K562 (cell line): ENCODE data around the gene ABLIM1. TPM values are rescaled to one million over a fixed set of nuclear protein-coding genes. Genes with fewer than 3 reads are reported as not detected.

ENCODE experiments used
- ATAC-seq: fragments of 200-7000 bp; cut with Tn5 transposase; 3 replicates; pipeline ENCODE4 v1.9.1; 2020; ENCODE audit warnings: moderate library complexity
- BruUV-seq: library from RNA; stranded (reverse); fragments of 400-500 nt; replicated peaks from 2 replicates; lab custom pipeline; 2021; lab: Mats Ljungman, UMichigan
- CTCF ChIA-PET: fragments of 300-600 bp; formaldehyde crosslinking; extraction: SDS; loops from one replicate; lab custom pipeline; 2021; ENCODE audit warnings: low intra/inter-chr PET ratio; lab: Yijun Ruan, JAX
- POLR2A ChIA-PET: fragments of 300-600, 350-650 bp; sonication (Branson Sonifier 250); formaldehyde crosslinking; extraction: SDS; loops from one replicate; lab custom pipeline; 2021; ENCODE audit warnings: antibody characterized with exemption, inconsistent platforms; lab: Yijun Ruan, JAX
- DNase-seq, 4 experiments: peaks; one replicate each; pipeline versions ENCODE4 v3.0.0 to v3.0.0-alpha.2; 2011 to 2018; ENCODE audit warnings: low spot score in 3 of 4, mixed read lengths in 3 of 4; ENCODE audit errors: extremely low read depth in 1 of 4
- FAIRE-seq: peaks from 2 replicates; lab custom pipeline; 2011; peaks lifted over from hg19 to GRCh38; lab: Jason Lieb, UNC
- H2AFZ ChIP-seq: 2 replicates; pipeline ENCODE4 v1.6.0; 2011; ENCODE audit warnings: low read depth, low read length, control low read depth, inconsistent platforms
- H3K27ac ChIP-seq: fragments of 200-600 bp; 3 replicates; pipeline ENCODE4 v1.8.0; 2011; ENCODE audit warnings: low read depth, mild to moderate bottlenecking, control low read depth, inconsistent platforms, low read length, moderate library complexity, mixed read lengths; ENCODE audit errors: extremely low read depth
- H3K27me3 ChIP-seq, 2 experiments: fragments of 300-600 bp in 1 of 2; 2 replicates in 1 of 2; 3 replicates in 1 of 2; pipeline versions ENCODE4 v1.6.0 to v1.8.0; 2011; ENCODE audit warnings: inconsistent platforms in 2 of 2, low read length in 2 of 2, mild to moderate bottlenecking in 1 of 2, mixed read lengths in 1 of 2, moderate library complexity in 1 of 2; ENCODE audit not compliant: control insufficient read depth in 2 of 2, insufficient read depth in 2 of 2
- H3K36me3 ChIP-seq: fragments of 300-600 bp; 3 replicates; pipeline ENCODE4 v1.8.0; 2011; ENCODE audit warnings: mild to moderate bottlenecking, low read length, inconsistent platforms; ENCODE audit not compliant: control insufficient read depth, insufficient read depth
- H3K4me1 ChIP-seq, 2 experiments: fragments of 200-600 bp in 1 of 2; replicated peaks in 1 of 2; 2 replicates in 1 of 2; 3 replicates in 1 of 2; pipeline versions ENCODE4 v1.5.1 to v1.8.0; 2011; ENCODE audit warnings: inconsistent platforms in 2 of 2, low read length in 2 of 2, mild to moderate bottlenecking in 1 of 2, mixed read lengths in 1 of 2, moderate library complexity in 1 of 2; ENCODE audit not compliant: control insufficient read depth in 2 of 2, insufficient read depth in 2 of 2
- H3K4me2 ChIP-seq: 2 replicates; pipeline ENCODE4 v1.6.1; 2011; ENCODE audit warnings: low read length, control low read depth, inconsistent platforms, mixed read lengths; ENCODE audit not compliant: insufficient read depth
- H3K4me3 ChIP-seq: fragments of 200-600 bp; sonication (generic), shearing (Covaris generic); 2 replicates; pipeline ENCODE4 v1.5.1; 2016; ENCODE audit warnings: control low read depth, inconsistent platforms
- H3K79me2 ChIP-seq: fragments of 200-600 bp; 3 replicates; pipeline ENCODE4 v1.8.0; 2011; ENCODE audit warnings: low read length, inconsistent platforms; ENCODE audit not compliant: control insufficient read depth, insufficient read depth
- H3K9ac ChIP-seq, 2 experiments: 2 replicates each; pipeline versions ENCODE4 v1.6.0 to v1.6.1; 2011; ENCODE audit warnings: low read depth in 2 of 2, low read length in 2 of 2, control low read depth in 1 of 2, inconsistent platforms in 1 of 2, mild to moderate bottlenecking in 1 of 2, mixed read lengths in 1 of 2; ENCODE audit not compliant: insufficient read depth in 1 of 2
- H3K9me1 ChIP-seq: one replicate; pipeline ENCODE4 v1.6.0; 2011; ENCODE audit warnings: inconsistent platforms, mild to moderate bottlenecking, low read length, moderate library complexity; ENCODE audit not compliant: control insufficient read depth, insufficient read depth
- H3K9me3 ChIP-seq: replicated peaks from 2 replicates; pipeline ENCODE4 v1.5.1; 2011; ENCODE audit warnings: low read depth, low read length, inconsistent platforms; ENCODE audit not compliant: control insufficient read depth, insufficient read depth
- H4K20me1 ChIP-seq: replicated peaks from 2 replicates; pipeline ENCODE4 v1.6.1; 2011; ENCODE audit warnings: low read length, inconsistent platforms, mixed read lengths; ENCODE audit not compliant: control insufficient read depth, insufficient read depth
- ATF2 ChIP-seq: sonication (generic); formaldehyde crosslinking; IDR thresholded peaks from 2 replicates; pipeline ENCODE4 v1.8.1; 2022; ENCODE audit warnings: missing genetic modification reagents
- BRF1 ChIP-seq: IDR thresholded peaks from 3 replicates; pipeline ENCODE4 v1.6.1; 2011; ENCODE audit warnings: borderline replicate concordance, mild to moderate bottlenecking; ENCODE audit not compliant: insufficient read length; ENCODE audit errors: extremely low read depth
- CAMTA2 ChIP-seq: fragments of 250-450 bp; sonication (Bioruptor Pico); conservative IDR thresholded peaks from 2 replicates; pipeline ENCODE4 v1.5.1; 2022
- CHD1 ChIP-seq: fragments of 200-600 bp; sonication (generic); IDR thresholded peaks from one replicate; pipeline ENCODE4 v1.6.1; 2012; ENCODE audit warnings: mild to moderate bottlenecking, moderate library complexity, low read length, inconsistent platforms
- DMBX1 ChIP-seq: fragments of 250-450 bp; sonication (Bioruptor Pico); IDR thresholded peaks from 2 replicates; pipeline ENCODE4 v1.8.0; 2022; ENCODE audit warnings: inconsistent platforms, mild to moderate bottlenecking, moderate library complexity, borderline replicate concordance
- FOXP1 ChIP-seq: sonication (generic); formaldehyde crosslinking; IDR thresholded peaks from 2 replicates; pipeline ENCODE4 v1.8.0; 2022; ENCODE audit warnings: mild to moderate bottlenecking, missing genetic modification reagents
- GTF2A2 ChIP-seq: IDR thresholded peaks from 2 replicates; pipeline ENCODE4 v1.6.1; 2016; ENCODE audit warnings: mild to moderate bottlenecking, missing genetic modification characterization, missing compliant biosample characterization
- MEF2D ChIP-seq: conservative IDR thresholded peaks from 2 replicates; pipeline ENCODE4 v1.6.1; 2016; ENCODE audit warnings: low read depth, missing genetic modification characterization, missing compliant biosample characterization
- NCOA6 ChIP-seq: fragments of 450-650 bp; IDR thresholded peaks from 2 replicates; pipeline ENCODE4 v1.6.1; 2017; ENCODE audit warnings: mild to moderate bottlenecking
- NR2F6 ChIP-seq: fragments of 450-650 bp; formaldehyde crosslinking; IDR thresholded peaks from 2 replicates; pipeline ENCODE4 v1.4.0; 2020; ENCODE audit warnings: mild to moderate bottlenecking
- TFE3 ChIP-seq: fragments of 450-650 bp; formaldehyde crosslinking; IDR thresholded peaks from 2 replicates; pipeline ENCODE4 v1.4.0; 2020; ENCODE audit warnings: mild to moderate bottlenecking, mixed read lengths
- ZNF134 ChIP-seq: fragments of 250-450 bp; sonication (Bioruptor Pico); conservative IDR thresholded peaks from 2 replicates; pipeline ENCODE4 v1.4.0; 2020
- ZNF165 ChIP-seq: fragments of 250-450 bp; sonication (Bioruptor Pico); IDR thresholded peaks from 2 replicates; pipeline ENCODE4 v1.4.0; 2020; ENCODE audit warnings: borderline replicate concordance
- ZNF644 ChIP-seq: fragments of 200-800 bp; sonication (Bioruptor generic); IDR thresholded peaks from 2 replicates; pipeline ENCODE4 v1.6.1; 2016; ENCODE audit warnings: low read depth, missing genetic modification characterization, missing compliant biosample characterization
- ZNF655 ChIP-seq: fragments of 250-450 bp; sonication (Bioruptor Pico); IDR thresholded peaks from 2 replicates; pipeline ENCODE4 v1.5.0; 2021
- WGBS: fragments of 100-300 bp; shearing (Covaris generic); methylation state at CpG from one replicate; pipeline ENCODE4 v1.1.6; 2016; ENCODE audit warnings: low coverage, mixed read lengths; ENCODE audit not compliant: insufficient coverage; ENCODE audit errors: missing lambda C conversion rate; 5-methylcytosine and 5-hydroxymethylcytosine counted together
- in situ Hi-C: fragments of 300-500 bp; cut with MboI; formaldehyde crosslinking; loops from 4 replicates; pipeline ENCODE4 v1.15.0; 2018; ENCODE audit warnings: inconsistent platforms, mixed read lengths
- intact Hi-C: fragments of 100-400 bp; cut with micrococcal nuclease; formaldehyde crosslinking; loops from 2 replicates; pipeline ENCODE4 v1.14.2; 2022
- polyA plus RNA-seq, 8 experiments: library from polyadenylated mRNA; depleted of rRNA in 4 of 8; stranded (reverse) in 5 of 8; unstranded in 3 of 8; fragments of >200 nt; fragmentation: Nextera tagmentation in 2 of 8; fragmentation: Illumina TruSeq in 1 of 8; extraction: Ambion mirVana in 2 of 8; extraction: Trizol in 1 of 8; gene quantifications; 2 replicates each; pipeline versions ENCODE4 v1.2.1 to v1.2.3, GENCODE V29; 2011 to 2014; ENCODE audit warnings: inconsistent platforms in 1 of 8, missing spikeins in 1 of 8
- total RNA-seq, 7 experiments: library from RNA; depleted of rRNA in 6 of 7; stranded (reverse); fragments of >200 nt in 6 of 7; fragmentation: Illumina TruSeq in 2 of 7; extraction: Trizol in 2 of 7; gene quantifications; 2 replicates each; pipeline versions ENCODE4 v1.2.1 to v1.2.3, GENCODE V29; 2011 to 2021; ENCODE audit warnings: low replicate concordance in 1 of 7

ABLIM1 gene
- total and polyA plus RNA-seq, 9 of the 15 experiments (the other 6 are each of a cell fraction or from before 2014, with no cell fraction given): 0.07 to 0.49 (median 0.14) TPM; not detected in 6

- no peak overlapping the region for H2AFZ ChIP-seq
- WGBS: 0% methylated on average over 3 of the region's 3 CpGs
Observed at GRCh38 chr10:114576716-114577115, 81.4 kb downstream of the ABLIM1 start.

More at GRCh38 chr10:114576716-114577115, 81.4 kb downstream of the ABLIM1 start:
- Histone ChIP-seq H3K9ac (no peak overlapping the region), H3K4me3 (no peak overlapping the region), H3K27ac (no peak overlapping the region), H3K36me3 (no peaks in the 10 kb centered on the region)
- ATAC-seq: no peak
- CTCF ChIA-PET: no interaction called here
- TF ChIP-seq MEF2D (tag) (no peak), GTF2A2 (no peak), ZNF644 (tag) (no peak), ZNF134 (CRISPR knock-in tag) (no peak), CAMTA2 (CRISPR knock-in tag) (no peak), BRF1 (no peak), ATF2 (CRISPR knock-in tag) (no peak), DMBX1 (CRISPR knock-in tag) (no peak), FOXP1 (CRISPR knock-in tag) (no peak), NCOA6 (no peak), ZNF655 (CRISPR knock-in tag) (no peak), ZNF165 (CRISPR knock-in tag) (no peak), TFE3 (CRISPR knock-in tag) (no peak), NR2F6 (no peak), CHD1 (no peak)
- TF ChIP-seq, all 486 proteins: peak for 0
- no TSS peak for BruUV-seq
- in situ Hi-C loops (no loop called here), intact Hi-C loops (no loop called here)
- Histone ChIP-seq H3K9me3 (no peaks in the 10 kb centered on the region), H3K79me2 (no peaks in the 10 kb centered on the region), H4K20me1 (no peaks in the 10 kb centered on the region), H3K4me1 (no peaks in the 10 kb centered on the region), H3K4me2 (no peak overlapping the region), H3K9me1 (no peaks in the 10 kb centered on the region), H3K27me3 (no peaks in the 10 kb centered on the region)
- no peak for DNase-seq
- FAIRE-seq: no peak
- POLR2A ChIA-PET: no interaction called here
